ENCODE data around the gene ZBTB20. TPM values are rescaled to one million over a fixed set of nuclear protein-coding genes. Genes with fewer than 3 reads are reported as not detected.

The ZBTB20 gene
- total and polyA plus RNA-seq, 2 of the 4 experiments (the other 2 are of a cell fraction), result 0.75 to 14.7 TPM

DNA sequence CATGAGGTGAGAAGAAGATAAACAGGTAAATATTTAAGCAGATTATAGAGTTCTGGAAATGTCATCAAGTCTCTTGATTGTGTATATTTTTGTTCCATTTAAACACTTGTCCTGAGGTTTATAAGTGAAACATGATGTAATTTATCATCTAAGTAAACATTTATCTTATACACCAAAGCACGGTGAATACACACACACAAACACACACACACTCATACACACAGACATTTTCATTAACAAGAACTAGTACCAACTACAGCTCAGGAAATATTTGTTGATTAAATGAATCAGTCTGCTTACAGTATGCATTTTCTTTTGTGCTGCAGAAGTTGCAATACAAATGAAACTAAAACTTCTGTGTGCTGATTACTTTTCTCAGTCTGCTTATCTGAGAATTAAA, 357.3 kb downstream of the ZBTB20 start:
- H2BK5ac ChIP-seq (ENCODE audit: low read depth, low read length, poor library complexity, severe bottlenecking), result no peak overlapping the region
- H3K23ac ChIP-seq (ENCODE audit: low read depth, low read length), result no peak overlapping the region
- H3K79me1 ChIP-seq (ENCODE audit: low read depth in 1 of 2, low read length in 2 of 2), result no peaks in the 10 kb centered on the region
- H3K27ac ChIP-seq (ENCODE audit: insufficient read depth, low read length), result no peak overlapping the region
- H2BK20ac ChIP-seq (ENCODE audit: low read depth, low read length), result no peak overlapping the region
- H3K9ac ChIP-seq (ENCODE audit: low read depth, low read length), result no peak overlapping the region
- no peaks in the 10 kb centered on the region for H3K9me3 ChIP-seq (ENCODE audit: control insufficient read depth, insufficient read depth, low read length)
- H2AK5ac ChIP-seq (ENCODE audit: low read depth, low read length), result no peak overlapping the region
- TF ChIP-seq BHLHE40 (IDR thresholded peaks at IDR 0.05; ENCODE audit: low read depth, low read length) (no peak), POLR2A (IDR thresholded peaks at IDR 0.05; ENCODE audit: low read depth, low read length) (no peak), SMC3 (IDR thresholded peaks at IDR 0.05; ENCODE audit: low read depth, low read length) (no peak)
- TF ChIP-seq, protein P1, sequence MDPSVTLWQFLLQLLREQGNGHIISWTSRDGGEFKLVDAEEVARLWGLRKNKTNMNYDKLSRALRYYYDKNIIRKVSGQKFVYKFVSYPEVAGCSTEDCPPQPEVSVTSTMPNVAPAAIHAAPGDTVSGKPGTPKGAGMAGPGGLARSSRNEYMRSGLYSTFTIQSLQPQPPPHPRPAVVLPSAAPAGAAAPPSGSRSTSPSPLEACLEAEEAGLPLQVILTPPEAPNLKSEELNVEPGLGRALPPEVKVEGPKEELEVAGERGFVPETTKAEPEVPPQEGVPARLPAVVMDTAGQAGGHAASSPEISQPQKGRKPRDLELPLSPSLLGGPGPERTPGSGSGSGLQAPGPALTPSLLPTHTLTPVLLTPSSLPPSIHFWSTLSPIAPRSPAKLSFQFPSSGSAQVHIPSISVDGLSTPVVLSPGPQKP (IDR thresholded peaks at IDR 0.05; ENCODE audit: borderline replicate concordance, low read depth, low read length), result no peak
- H3K4me1 ChIP-seq (ENCODE audit: control insufficient read depth, insufficient read depth, low read length), result no peaks in the 10 kb centered on the region
- H2BK15ac ChIP-seq (ENCODE audit: low read depth, low read length), result no peak overlapping the region
- no peak overlapping the region for H4K8ac ChIP-seq (ENCODE audit: low read depth in 2 of 2, low read length in 2 of 2)
- no peak overlapping the region for H2AK9ac ChIP-seq (replicated peaks; ENCODE audit: low read depth, low read length, poor library complexity)
- no peaks in the 10 kb centered on the region for H3K27me3 ChIP-seq (ENCODE audit: control insufficient read depth, insufficient read depth, low read length)
- in situ Hi-C loops (cut with MboI; ENCODE audit: low sequenced_read_pairs), result no loop called here
- WGBS, 2 experiments (ENCODE audit: extremely low coverage in 2 of 2, insufficient read length in 1 of 2), result no CpG with 5 or more reads among the region's 1 CpG
- dilution Hi-C loops (cut with HindIII; ENCODE audit: low sequenced_read_pairs, unreplicated experiment), result no loop called here
- no peak overlapping the region for H2AFZ ChIP-seq (replicated peaks; ENCODE audit: low read length, poor library complexity)
- H3K36me3 ChIP-seq (ENCODE audit: control insufficient read depth, insufficient read depth, low read length), result no peaks in the 10 kb centered on the region
- ATAC-seq (ENCODE audit: low read depth), result peak; percentile 61
- no peak overlapping the region for H3K4me3 ChIP-seq (ENCODE audit: insufficient read depth, low read depth, low read length)
- intact Hi-C loops (cut with micrococcal nuclease), result no loop called here
- CTCF ChIA-PET, result interaction anchor here (0.5 to 1.1 kb wide), 2 partner anchors 18 to 854 kb away, joined by 4 to 5 read pairs; no protein-coding TSS in a partner anchor
- no peak overlapping the region for H4K5ac ChIP-seq (ENCODE audit: low read depth, low read length)
- H2BK120ac ChIP-seq (ENCODE audit: low read depth, low read length), result no peak overlapping the region
- no peak overlapping the region for H3K4me2 ChIP-seq (ENCODE audit: low read depth, low read length)
- H3K4ac ChIP-seq (ENCODE audit: low read depth, low read length), result no peak overlapping the region
- DNase-seq, result peak; percentile 8
- H3K18ac ChIP-seq (ENCODE audit: low read depth, low read length), result no peak overlapping the region
- no peak overlapping the region for H4K91ac ChIP-seq (ENCODE audit: insufficient read depth, low read depth, low read length)
- H3K9me1 ChIP-seq (ENCODE audit: insufficient read depth, low read length), result no peaks in the 10 kb centered on the region
- no peaks in the 10 kb centered on the region for H4K20me1 ChIP-seq (ENCODE audit: insufficient read depth, low read length)
- no TSS peak for BruUV-seq (replicated peaks)
- POLR2A ChIA-PET (ENCODE audit: unreplicated experiment), result no interaction called here
- no peak overlapping the region for H3K56ac ChIP-seq (ENCODE audit: extremely low read depth, insufficient read depth, low read length)
- no peak overlapping the region for H3K14ac ChIP-seq (replicated peaks; ENCODE audit: low read depth, low read length)

All from IMR-90 (cell line).